GM12874 (cell line): ENCODE results near the gene TSPAN14.

Experiments used
- CTCF ChIP-seq: IDR thresholded peaks from 2 replicates; pipeline ENCODE4 v1.5.1; 2011; ENCODE audit warnings: low read depth, mild to moderate bottlenecking, control low read depth, low read length, moderate library complexity; ENCODE audit not compliant: insufficient read depth

Gene TSPAN14

DNA sequence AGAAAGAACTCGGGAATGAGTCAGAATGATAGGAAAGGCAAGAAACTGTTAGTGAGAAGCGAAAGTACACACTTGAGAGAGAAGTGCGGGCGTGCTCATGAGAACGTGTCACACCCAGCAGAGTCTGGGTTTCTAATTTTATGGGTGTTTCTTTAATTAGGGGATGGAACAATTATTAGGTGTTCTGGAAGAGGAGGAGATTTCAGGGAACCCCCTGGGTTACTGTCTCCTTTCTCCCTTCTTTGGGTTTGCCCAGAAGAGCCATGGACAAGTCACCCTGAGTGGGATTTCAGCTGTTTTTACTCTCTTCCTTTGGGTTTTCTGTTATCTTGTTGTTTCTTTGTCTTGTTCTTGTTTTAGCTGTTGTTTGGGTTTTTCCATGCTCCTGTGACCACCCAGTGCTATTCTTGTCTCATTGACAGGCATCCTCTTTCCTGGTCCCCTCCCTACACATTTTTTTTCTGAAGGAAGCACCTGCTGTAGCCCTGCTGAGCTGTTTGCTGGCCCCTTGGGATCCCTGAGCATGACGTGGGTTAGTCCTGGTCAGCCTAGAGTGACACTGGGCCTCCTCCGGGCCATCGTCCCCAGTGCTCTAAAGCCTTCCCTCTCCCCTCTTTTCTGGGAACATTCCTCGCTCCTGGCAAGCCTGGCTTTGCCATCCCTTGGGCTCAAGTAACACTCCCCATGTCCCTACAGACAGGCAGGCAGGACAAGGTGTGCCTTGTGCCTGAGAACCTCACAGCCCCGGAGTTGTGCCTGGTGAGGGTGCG lies 87.1 kb downstream of the TSPAN14 start:
- TF ChIP-seq CTCF = no peak

DNA sequence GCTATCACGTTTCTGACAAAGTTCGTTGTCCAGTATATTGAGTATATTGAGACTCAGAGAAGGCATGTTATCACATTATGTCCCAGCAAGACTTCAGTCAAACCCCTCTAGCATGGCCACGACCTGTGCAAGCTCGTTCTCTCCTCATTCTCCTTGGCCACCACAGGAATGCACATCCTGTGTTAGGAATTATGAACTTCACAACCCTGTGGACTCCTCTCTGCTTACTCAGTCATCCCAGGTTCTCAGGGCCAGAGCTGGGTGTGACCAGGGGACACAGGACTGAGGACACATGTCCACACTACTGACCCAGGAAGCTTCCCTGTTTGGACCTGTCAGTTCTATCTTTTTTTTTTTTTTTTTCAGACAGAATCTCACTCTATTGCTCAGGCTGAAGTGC lies 87.9 kb downstream of the TSPAN14 start:
- no peak for TF ChIP-seq CTCF

- TF ChIP-seq CTCF = no peak
Observed at GRCh38 chr10:80542652-80543318, 88.7 kb downstream of the TSPAN14 start.

GRCh38 chr10:80544316-80544953 lies 90.3 kb downstream of the TSPAN14 start:
- TF ChIP-seq CTCF = no peak

DNA sequence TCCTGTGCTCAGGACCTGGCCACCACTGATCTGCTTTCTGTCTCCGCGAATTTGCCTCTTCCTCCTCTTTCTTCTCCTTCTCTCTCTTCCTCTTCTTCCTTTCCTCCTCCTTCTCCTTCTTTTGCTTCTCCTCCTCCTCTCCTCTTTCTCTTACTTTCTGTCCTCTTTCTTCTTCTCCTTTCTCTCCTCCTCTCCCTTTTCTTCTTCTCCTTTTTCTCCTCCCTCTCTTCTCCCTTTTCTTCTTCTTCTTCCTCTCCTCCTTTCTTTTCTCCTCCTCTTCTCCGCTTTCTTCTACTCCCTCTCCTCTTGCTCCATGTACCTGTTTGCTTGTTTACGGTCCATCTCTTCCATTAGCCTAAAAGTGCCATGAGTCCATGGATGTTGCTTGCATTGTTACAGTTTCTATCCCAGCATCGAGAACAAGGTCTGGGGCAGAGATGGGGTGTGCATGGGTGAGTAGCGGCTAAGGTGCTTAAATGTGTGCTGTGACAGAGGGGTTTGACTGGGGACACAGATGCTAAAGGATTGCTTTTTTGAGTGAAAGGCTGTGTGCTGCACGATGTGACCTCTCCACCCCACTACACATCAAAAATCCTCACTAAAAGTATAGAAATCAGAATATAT lies 91.3 kb downstream of the TSPAN14 start:
- no peak for TF ChIP-seq CTCF

GRCh38 chr10:80552151-80552646 lies 98.1 kb downstream of the TSPAN14 start:
- TF ChIP-seq CTCF = no peak

DNA sequence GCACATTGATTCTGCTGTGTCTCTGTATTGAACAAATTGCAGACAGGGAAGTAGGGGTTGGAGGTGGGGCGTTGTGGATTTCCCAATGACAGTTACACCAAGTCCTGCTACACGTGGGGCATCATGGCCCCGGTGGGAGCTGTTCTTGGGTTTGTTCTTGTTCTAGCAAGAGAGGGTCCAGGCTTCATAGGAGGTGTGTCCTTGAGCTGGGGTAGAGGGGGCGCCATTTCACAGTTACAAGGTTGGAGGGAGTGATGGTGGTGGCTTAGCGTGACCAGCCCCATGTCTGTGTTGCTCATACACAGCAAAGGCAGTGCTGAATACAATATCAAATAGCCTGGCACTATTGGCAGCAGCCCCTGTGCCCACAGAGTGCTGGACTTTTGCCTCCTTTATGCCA lies 99.3 kb downstream of the TSPAN14 start:
- no peak for TF ChIP-seq CTCF
